ENCODE measurements around the gene MRI1.

DNA sequence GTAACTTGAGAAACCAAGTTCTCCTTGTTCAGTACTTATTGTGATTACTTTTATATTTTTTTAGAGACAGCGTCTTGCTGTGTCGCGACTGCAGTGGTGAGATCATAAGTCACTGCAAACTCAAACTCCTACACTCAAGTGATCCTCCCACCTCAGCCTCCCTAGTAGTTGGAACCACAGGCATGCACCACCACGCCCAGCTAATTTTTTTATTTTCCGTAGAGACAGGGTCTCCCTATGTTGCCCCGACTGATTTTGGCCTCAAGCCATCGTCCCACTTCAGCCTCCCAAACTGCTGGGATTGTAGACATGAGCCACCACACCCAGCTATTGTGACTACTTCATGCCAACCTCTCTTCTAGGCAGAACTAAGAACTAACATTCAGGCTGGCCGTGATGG lies 18.2 kb downstream of the MRI1 start:
- TF ChIP-seq, protein P1, sequence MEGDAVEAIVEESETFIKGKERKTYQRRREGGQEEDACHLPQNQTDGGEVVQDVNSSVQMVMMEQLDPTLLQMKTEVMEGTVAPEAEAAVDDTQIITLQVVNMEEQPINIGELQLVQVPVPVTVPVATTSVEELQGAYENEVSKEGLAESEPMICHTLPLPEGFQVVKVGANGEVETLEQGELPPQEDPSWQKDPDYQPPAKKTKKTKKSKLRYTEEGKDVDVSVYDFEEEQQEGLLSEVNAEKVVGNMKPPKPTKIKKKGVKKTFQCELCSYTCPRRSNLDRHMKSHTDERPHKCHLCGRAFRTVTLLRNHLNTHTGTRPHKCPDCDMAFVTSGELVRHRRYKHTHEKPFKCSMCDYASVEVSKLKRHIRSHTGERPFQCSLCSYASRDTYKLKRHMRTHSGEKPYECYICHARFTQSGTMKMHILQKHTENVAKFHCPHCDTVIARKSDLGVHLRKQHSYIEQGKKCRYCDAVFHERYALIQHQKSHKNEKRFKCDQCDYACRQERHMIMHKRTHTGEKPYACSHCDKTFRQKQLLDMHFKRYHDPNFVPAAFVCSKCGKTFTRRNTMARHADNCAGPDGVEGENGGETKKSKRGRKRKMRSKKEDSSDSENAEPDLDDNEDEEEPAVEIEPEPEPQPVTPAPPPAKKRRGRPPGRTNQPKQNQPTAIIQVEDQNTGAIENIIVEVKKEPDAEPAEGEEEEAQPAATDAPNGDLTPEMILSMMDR (conservative IDR thresholded peaks at IDR 0.05; ENCODE audit: low read depth in 2 of 2) = no peak
- TF ChIP-seq POLR2AphosphoS5 (IDR thresholded peaks at IDR 0.05; ENCODE audit: low read depth) = no peak

All from GM23338 (cell line).